NCI-H748 treated with DMSO at 0.1 percent for 48 hours (cell line): Measurements from ENCODE around the gene COL23A1.

ENCODE experiments used
- DNase-seq: peaks from one replicate; lab custom pipeline; 2025; lab: John Stamatoyannopoulos, UW

Gene COL23A1

GRCh38 chr5:178281331-178281730 is 308.9 kb downstream of the COL23A1 start:
- DNase-seq = no peak

- no peak for DNase-seq
Measured at GRCh38 chr5:178280631-178281030, 309.6 kb downstream of the COL23A1 start.

DNA sequence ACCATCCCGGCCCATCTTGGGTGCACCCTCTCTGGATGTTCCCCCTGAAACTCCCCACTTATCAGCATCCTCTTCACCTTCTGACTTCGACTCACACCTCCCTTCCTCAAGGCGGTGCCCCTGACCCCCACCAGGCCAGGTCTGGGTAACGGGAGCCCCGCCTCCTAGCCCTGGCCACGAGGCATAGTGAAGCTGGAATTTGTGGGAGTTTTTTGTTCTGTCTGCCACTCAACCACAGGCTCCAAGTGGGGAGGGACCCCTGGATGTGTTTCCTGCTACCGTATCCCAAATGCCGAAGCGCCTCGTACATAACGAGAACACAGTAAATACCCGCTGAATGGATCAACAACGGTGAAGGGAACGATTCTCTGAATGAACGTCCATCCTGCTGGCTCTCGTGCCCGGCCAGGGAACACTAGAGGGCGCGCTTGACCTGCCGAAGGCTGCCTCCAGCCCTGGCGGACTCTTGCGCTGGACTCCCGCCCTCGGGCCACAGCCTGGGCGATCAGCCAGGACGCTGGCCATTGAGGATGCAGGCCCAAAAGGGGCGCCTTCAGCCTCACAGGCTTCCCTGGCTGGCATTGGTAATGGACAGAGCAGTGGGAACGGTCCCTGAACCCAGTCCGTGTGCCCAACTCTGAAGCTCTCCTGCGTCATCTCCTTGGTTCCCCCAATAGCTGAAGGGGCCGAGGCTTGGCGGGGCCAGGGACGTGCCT is 310.3 kb downstream of the COL23A1 start:
- DNase-seq = peak; percentile 69

GRCh38 chr5:178279026-178279722 is 311.0 kb downstream of the COL23A1 start:
- DNase-seq = no peak

DNA sequence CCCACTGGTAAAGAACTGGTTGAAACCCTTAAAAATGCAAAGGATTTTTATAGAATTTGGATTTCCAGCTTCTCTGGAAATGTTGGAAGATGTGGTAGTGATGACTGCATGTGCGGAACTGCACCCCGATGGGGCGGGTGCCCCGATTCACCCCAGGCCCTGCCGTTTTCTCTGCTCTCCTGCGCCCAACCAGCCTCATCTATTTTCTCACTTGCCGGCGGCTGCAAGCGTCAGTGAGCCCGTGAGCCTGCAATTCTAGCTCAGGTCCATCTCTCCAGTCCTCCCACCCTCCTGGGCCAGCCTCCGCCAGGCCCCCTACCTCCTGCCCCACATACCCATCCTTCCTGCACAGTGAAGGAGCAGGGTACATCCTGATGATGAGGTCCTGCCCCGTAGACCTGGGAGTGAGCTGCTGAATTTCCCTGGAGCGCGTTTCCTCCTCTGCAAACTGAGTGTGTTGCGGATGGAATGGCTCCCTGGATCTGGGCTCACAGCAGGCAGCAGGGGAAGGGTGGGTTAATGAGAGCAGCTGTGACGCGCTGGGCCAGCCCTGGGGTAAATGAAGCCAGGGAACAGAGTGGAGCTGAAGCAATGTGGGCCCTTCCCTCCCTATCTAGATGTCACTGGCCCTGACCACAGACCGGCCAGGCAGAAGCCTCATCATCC is 311.7 kb downstream of the COL23A1 start:
- no peak for DNase-seq

GRCh38 chr5:178277866-178278265 is 312.3 kb downstream of the COL23A1 start:
- DNase-seq = no peak

DNA sequence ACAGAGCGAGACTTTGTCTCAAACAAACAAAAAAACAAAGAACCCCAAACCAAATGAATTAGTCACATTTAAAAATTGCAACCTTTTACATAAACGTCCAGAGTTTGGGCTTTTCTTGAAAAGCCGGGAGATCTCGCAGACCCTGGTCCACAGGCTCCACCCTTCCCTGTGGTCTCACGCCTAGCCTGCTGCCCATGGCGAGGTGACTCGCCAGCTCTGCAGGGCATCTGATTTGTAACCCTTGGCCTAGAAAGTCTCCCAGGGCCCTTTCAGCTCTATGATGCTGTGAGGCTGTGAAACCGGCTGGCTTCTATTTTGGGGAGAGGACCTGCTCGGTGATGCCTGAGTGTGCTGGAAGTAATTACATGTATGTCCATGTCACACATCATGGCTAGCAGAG is 312.8 kb downstream of the COL23A1 start:
- DNase-seq = no peak

GRCh38 chr5:178274781-178275537 is 315.2 kb downstream of the COL23A1 start:
- no peak for DNase-seq

DNA sequence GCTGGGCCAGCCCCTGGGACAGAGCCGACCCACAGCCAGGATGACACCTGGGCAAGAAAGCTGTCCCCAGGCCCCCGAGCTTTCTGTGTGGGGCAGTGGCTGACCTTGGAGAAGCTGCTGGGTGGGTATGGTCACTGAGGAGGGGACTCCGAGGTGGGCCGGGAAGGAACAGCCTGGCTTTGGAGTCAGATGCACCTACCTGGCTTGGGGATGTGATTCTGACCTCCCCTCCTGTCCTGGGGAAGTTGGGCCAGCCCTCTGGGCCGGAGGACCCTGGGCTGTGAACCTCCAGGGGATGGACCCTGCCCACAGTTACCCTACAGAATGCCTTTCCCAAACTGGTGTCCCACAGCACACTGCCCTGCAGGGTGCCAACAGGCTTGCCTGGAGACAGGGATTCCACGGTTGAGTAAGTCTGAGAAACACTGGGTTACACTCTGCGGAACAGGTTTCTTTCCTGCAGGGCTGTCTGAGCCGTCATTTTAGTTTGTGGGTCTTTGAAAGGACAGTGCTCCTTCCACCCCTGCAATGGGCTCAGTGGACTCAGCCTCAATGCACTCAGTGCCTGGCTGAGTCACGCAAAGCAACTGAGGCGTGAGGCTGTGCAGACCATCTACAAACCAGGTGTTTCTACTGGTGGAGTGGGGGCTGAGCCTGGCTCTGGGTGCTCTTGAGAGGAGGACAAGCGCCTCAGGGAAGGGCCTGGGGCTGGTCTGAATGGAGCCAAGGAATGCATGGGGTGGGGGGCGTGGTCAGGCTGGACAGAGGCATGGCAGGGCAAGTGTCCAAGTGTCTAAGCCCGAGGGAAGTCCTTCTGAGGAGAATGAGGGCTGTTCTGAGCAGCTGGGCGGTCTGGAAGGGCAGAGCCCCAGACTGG is 316.3 kb downstream of the COL23A1 start:
- DNase-seq = no peak

DNA sequence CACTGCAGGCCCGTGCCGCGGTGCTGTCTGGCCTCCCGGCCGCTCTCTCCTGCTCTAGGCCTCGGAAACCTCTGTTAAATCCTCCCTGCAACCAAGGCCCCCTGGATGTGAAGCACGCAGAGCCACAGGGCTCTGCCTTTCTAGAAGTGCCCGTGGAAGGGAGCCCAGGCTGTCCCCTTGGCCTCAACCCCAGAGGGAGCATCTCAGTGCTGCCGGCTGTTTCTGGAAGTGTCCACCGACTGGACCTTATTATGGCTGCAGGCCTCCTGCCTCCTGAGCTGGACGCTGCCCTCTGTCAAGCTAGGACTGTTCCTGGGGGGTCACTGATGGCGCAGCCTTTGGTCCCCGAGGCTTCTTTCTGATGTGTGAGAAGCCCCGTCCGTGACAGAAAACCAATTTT is 317.2 kb downstream of the COL23A1 start:
- no peak for DNase-seq

DNA sequence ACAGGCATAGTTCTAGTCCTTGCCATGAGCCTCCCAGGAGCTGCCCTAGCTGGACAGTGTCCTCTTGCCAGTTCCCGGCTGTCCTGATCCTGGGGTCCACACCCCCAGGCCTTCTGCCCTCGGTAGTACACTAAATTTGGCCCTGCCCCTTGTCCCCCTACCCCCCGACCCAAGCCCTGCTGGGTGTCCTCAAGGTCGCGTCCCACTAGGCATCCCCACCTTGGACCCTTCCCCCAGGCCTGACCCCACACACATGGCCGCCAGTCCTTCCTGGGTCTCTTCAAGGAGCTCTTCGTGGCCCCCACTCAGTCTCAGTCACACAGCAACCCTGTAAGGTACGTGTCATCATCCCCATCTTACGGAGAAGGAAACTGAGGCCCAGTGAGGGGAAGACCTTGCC is 317.6 kb downstream of the COL23A1 start:
- DNase-seq = no peak

DNA sequence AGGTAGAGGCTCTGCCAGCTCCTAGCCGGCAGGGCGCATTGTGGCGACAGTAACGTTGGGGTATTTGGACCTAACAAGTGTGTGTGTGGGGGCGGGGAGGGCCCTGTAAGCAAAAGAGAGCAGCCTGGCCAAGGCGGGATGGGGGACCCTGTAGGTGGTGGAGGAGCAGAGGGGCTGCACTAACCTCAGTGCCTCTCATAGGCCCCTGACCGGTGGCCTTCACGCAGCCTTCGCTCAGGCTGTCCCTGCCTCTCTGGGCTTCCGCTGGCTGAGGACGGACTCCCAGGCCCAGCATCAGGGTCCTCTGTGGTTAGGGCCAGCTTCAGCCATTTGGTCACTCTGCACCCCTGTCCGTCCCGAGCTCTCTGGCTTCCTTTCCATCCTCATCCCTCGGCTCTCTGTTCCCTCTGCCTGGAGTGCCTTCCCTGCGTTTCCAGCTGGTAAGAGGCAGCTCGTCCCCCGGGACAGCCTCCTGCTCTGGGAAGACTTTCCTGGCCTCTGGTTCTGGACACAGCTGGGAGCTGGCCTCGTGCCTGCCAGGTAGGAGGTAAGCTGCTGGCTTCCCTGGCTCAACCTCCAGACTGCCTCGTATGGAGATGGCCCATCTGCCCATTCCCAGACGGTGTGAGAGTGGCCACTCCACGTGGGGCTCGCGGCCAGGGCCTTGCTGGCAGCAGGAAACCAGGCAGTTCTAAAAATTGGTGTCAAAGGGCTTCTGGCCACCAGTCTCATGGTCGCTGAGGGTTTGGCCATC is 318.3 kb downstream of the COL23A1 start:
- DNase-seq = no peak

DNA sequence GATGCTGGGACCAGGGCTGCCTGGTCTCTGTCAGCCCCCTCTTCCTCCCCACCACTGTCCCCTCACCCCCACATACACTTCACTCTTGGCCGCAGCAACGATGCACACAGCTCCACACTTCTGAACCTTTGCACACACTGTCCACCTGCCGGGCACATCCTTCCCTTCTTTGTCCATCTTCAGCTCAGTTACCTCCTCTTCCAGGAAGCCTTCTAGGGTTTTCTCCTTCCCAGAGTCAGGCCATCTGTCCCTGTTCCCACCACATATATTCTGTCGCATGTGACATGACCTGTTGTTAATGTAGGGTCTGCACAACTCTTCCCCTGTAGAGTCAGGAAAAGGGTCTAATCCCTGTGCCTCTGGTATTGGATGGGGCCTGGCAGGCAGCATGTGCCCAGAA is 319.0 kb downstream of the COL23A1 start:
- no peak for DNase-seq

DNA sequence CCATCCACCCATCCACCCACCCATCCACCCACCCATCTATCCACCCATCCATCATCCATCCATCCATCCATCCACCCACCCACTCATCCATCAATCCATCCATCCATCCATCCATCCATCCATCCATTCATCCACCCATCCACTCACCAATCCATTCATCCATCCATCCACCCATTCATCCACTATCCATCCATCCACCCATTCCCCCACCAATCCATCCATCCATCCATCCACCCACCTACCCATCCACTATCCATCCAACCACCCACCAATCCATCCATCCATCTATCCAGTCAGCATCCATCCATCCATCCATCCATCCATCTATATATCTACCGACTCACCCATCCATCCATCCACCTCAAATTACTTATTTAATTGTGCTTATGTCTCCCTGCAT is 320.7 kb downstream of the COL23A1 start:
- DNase-seq = no peak

DNA sequence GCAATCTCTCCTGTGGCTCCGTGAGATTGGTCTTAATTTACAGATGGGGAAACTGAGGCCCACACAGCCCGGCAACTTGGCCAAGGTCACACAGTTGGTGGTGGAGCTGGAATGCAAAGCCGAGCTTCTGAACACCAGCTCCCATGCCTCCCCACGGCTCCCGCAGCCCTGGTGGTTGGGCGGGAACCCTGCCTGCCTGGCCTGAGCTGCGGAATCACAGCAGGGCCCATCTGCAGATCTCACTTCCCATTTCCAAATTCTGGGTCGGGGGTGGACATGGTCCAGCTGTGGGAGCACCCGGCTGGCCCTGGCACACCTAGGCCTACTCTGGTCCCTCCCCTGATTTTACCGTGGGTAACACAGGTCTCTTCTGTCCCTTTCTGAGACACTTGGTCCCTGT is 322.3 kb downstream of the COL23A1 start:
- no peak for DNase-seq

- DNase-seq = no peak
Measured at GRCh38 chr5:178267245-178267644, 322.9 kb downstream of the COL23A1 start.

DNA sequence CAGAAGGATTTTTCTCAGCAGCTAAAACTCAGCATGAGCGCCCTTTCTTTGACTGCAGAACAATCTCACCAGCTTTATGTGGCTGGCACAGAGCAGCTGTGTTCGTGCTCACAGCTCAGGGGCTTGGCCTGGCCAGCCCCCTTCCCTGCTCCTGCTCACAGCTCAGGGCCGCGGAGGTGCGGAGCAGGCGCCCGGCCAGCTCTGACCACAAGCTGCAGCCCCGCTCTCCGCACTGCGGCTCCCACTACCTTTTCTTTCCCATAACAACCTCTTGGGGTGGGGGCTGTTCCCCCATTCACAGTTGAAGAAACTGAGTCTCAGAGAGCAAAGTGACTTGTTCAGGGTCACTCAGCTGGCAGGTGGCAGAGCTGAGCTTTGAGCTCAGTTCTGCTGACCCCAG is 323.6 kb downstream of the COL23A1 start:
- DNase-seq = no peak

DNA sequence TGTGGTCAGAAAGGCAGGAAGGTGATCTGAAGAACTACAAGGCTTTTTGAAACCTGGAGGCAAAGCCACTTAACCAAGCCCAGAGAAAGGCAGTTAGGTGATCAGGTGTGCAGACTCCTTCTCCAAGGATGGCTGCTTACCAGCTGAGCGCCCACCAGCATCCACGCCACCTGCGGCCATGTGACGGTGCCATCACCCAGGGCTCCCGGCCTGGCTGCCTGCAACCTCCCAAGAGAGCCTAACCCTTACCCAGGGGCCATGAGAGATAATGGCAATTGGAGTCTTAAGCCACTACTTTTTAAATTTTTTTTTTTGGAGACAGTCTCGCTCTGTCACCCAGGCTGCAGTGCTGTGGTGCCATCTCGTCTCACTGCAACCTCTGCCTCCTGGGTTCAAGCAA is 324.4 kb downstream of the COL23A1 start:
- DNase-seq = no peak

- DNase-seq = no peak
Measured at GRCh38 chr5:178264044-178264443, 326.1 kb downstream of the COL23A1 start.

DNA sequence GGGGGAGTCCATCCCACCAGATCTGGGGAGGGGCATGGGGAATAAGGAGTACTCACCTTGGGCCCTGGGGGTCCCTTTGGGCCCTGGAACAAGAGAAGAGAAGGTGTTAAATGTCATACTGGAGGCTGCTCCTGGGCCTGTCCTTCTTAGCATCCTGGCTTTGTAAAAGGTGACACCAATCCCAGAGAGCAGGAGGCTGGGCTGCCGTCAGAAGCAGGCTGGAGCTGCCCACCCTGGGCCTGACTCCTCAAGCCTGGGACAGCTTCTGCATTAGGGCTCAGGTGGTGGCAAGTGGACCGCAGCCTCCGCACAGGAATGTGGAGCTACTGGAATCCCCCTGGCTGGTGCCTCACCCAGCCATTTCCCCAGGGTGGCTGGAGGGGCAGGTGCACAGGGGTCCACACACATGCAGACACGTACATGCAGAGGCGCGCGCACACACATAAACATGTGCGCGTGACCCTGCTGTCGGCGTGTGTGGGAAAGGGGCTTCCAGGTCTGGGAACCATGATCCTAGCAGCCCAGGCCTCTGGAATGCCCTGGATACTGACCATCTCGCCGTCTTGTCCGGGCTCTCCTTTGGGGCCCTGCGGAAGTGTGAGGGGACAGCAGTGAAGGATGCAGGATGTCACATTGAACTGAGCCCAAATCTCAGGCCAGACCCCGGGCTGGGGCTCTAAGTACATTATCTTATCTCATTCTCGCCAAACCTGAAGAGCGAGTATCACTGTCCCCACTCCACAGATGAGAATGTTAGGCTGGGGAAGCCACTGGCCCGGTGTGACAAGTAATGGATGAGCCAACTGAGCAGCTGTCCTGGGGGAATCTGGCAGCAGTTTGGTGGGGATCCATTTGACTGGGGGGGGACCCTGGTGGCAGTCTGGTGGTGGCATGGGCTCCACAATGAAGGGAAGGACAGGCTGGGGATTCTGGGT is 328.3 kb downstream of the COL23A1 start:
- DNase-seq = no peak
